A673 (cell line): ENCODE measurements around the gene USP34. TPM values are rescaled to one million over a fixed set of nuclear protein-coding genes. Genes with fewer than 3 reads are reported as not detected.

Experiments used
- BruUV-seq: library from RNA; stranded (reverse); fragments of 400-500 nt; replicated peaks from 2 replicates; lab custom pipeline; 2021; lab: Mats Ljungman, UMichigan
- CTCF ChIA-PET: fragments of 300-600 bp; sonication (Branson Sonifier 250); formaldehyde crosslinking; loops from one replicate; lab custom pipeline; 2022; ENCODE audit warnings: antibody characterized with exemption; lab: Charles Lee
- POLR2A ChIA-PET: fragments of 300-600 bp; sonication (Branson Sonifier 250); formaldehyde crosslinking; loops from one replicate; lab custom pipeline; 2022; ENCODE audit warnings: antibody characterized with exemption; ENCODE audit not compliant: low non-redundant PET; lab: Charles Lee
- DNase-seq: peaks from one replicate; pipeline ENCODE4 v3.0.0-alpha.2; 2015; ENCODE audit warnings: low spot score
- H3K27ac ChIP-seq: fragments of 200-600 bp; sonication (generic); 2 replicates; pipeline ENCODE4 v1.5.1; 2016; ENCODE audit warnings: mixed run types, low read depth, mild to moderate bottlenecking, mixed read lengths, antibody characterized with exemption, low read length; ENCODE audit not compliant: poor library complexity, severe bottlenecking
- H3K27me3 ChIP-seq: fragments of 200-600 bp; sonication (generic); replicated peaks from 2 replicates; pipeline ENCODE4 v1.6.1; 2017; ENCODE audit warnings: mixed run types, low read depth, mild to moderate bottlenecking, mixed read lengths, antibody characterized with exemption, low read length; ENCODE audit not compliant: insufficient read depth, poor library complexity
- H3K36me3 ChIP-seq: fragments of 200-600 bp; sonication (generic); 2 replicates; pipeline ENCODE4 v1.6.1; 2016; ENCODE audit warnings: mixed run types, mild to moderate bottlenecking, mixed read lengths, antibody characterized with exemption, low read length; ENCODE audit not compliant: insufficient read depth, poor library complexity, severe bottlenecking
- H3K4me1 ChIP-seq: fragments of 200-600 bp; sonication (generic); 2 replicates; pipeline ENCODE4 v1.6.1; 2017; ENCODE audit warnings: mixed run types, mild to moderate bottlenecking, mixed read lengths, antibody characterized with exemption, low read length; ENCODE audit not compliant: insufficient read depth, poor library complexity, severe bottlenecking
- H3K4me3 ChIP-seq: fragments of 200-600 bp; sonication (generic); 2 replicates; pipeline ENCODE4 v1.5.1; 2016; ENCODE audit warnings: low read depth, mixed run types, mild to moderate bottlenecking, mixed read lengths, low read length; ENCODE audit not compliant: poor library complexity, severe bottlenecking
- H3K9me3 ChIP-seq: fragments of 200-600 bp; sonication (generic); 2 replicates; pipeline ENCODE4 v1.6.1; 2016; ENCODE audit warnings: mixed run types, low read depth, mild to moderate bottlenecking, mixed read lengths, antibody characterized with exemption, low read length; ENCODE audit not compliant: poor library complexity, severe bottlenecking
- CTCF ChIP-seq: fragments of 300-800, 200-600 bp; sonication (generic); conservative IDR thresholded peaks from 2 replicates; pipeline ENCODE4 v1.5.1; 2017; ENCODE audit warnings: low read depth, mild to moderate bottlenecking, antibody characterized with exemption, low read length, moderate library complexity, mixed read lengths
- EZH2 ChIP-seq: fragments of 200-600 bp; sonication (generic); IDR thresholded peaks from 2 replicates; pipeline ENCODE4 v1.6.1; 2017; ENCODE audit warnings: borderline replicate concordance, low read depth, mild to moderate bottlenecking, mixed read lengths, antibody characterized with exemption, low read length; ENCODE audit not compliant: poor library complexity, severe bottlenecking
- intact Hi-C: fragments of 100-400 bp; cut with micrococcal nuclease; formaldehyde crosslinking; loops from one replicate; pipeline ENCODE4 v1.10.0; 2022; ENCODE audit not compliant: unreplicated experiment
- total RNA-seq: library from RNA; stranded (reverse); gene quantifications from 2 replicates; pipeline ENCODE4 v1.2.3, GENCODE V29; 2021

Gene USP34
- total RNA-seq, 1 experiment from 2014 or later, result 98.5 TPM

GRCh38 chr2:61229936-61230335 lies 241.0 kb downstream of the USP34 start:
- Histone ChIP-seq H3K4me3 (no peak overlapping the region), H3K9me3 (no peaks in the 10 kb centered on the region), H3K36me3 (peaks cover 38% of the 10 kb centered on the region), H3K27ac (no peak overlapping the region), H3K27me3 (no peaks in the 10 kb centered on the region), H3K4me1 (no peaks in the 10 kb centered on the region)
- CTCF ChIA-PET, result no interaction called here
- POLR2A ChIA-PET, result no interaction called here
- no peak for DNase-seq
- no TSS peak for BruUV-seq
- TF ChIP-seq EZH2 (no peak), CTCF (no peak)
- intact Hi-C loops, result no loop called here

- intact Hi-C loops, result no loop called here
- H3K27ac ChIP-seq, result no peak overlapping the region
- no peaks in the 10 kb centered on the region for H3K27me3 ChIP-seq
- no peak overlapping the region for H3K4me3 ChIP-seq
- no TSS peak for BruUV-seq
- H3K36me3 ChIP-seq, result peaks cover 41% of the 10 kb centered on the region
- H3K9me3 ChIP-seq, result no peaks in the 10 kb centered on the region
- POLR2A ChIA-PET, result no interaction called here
- TF ChIP-seq CTCF (no peak), EZH2 (no peak)
- H3K4me1 ChIP-seq, result no peaks in the 10 kb centered on the region
- CTCF ChIA-PET, result no interaction called here
- DNase-seq, result no peak
Observed at GRCh38 chr2:61222567-61222966, 248.3 kb downstream of the USP34 start.

GRCh38 chr2:61221819-61222218 lies 249.1 kb downstream of the USP34 start:
- CTCF ChIA-PET, result no interaction called here
- BruUV-seq, result no TSS peak

More at GRCh38 chr2:61221819-61222218, 249.1 kb downstream of the USP34 start:
- POLR2A ChIA-PET, result no interaction called here
- intact Hi-C loops, result no loop called here
- H3K27ac ChIP-seq, result no peak overlapping the region
- no peaks in the 10 kb centered on the region for H3K9me3 ChIP-seq
- H3K36me3 ChIP-seq, result peaks cover 41% of the 10 kb centered on the region
- no peak overlapping the region for H3K4me3 ChIP-seq
- no peaks in the 10 kb centered on the region for H3K4me1 ChIP-seq
- no peak for DNase-seq
- no peaks in the 10 kb centered on the region for H3K27me3 ChIP-seq
- TF ChIP-seq EZH2 (no peak), CTCF (no peak)
